HG02763 (cell line): ENCODE results near the gene NXT1.
"Not testable (repeated sequence)": the region's sequence is repeated elsewhere in the genome, so short reads cannot be mapped to it uniquely, and the experiment has no call there.

Experiments used
- ATAC-seq: cut with Tn5 transposase; IDR thresholded peaks from one replicate; pipeline ENCODE4 v1.9.1; 2021; ENCODE audit warnings: mild to moderate bottlenecking, moderate library complexity; ENCODE audit not compliant: unreplicated experiment

Gene NXT1

GRCh38 chr20:23327617-23328333, 22.8 kb upstream of the NXT1 start:
- ATAC-seq: no peak

GRCh38 chr20:23331450-23332350, 18.9 kb upstream of the NXT1 start:
- ATAC-seq: no peak

GRCh38 chr20:23332467-23332866, 18.1 kb upstream of the NXT1 start:
- ATAC-seq: no peak

GRCh38 chr20:23334111-23334510, 16.5 kb upstream of the NXT1 start:
- ATAC-seq: no peak

GRCh38 chr20:23335521-23335920, 15.1 kb upstream of the NXT1 start:
- ATAC-seq: no peak

- no peak for ATAC-seq
These were observed 14.1 kb upstream of the NXT1 start for GRCh38 chr20:23336476-23336875.

- ATAC-seq: no peak
These were observed 13.3 kb upstream of the NXT1 start for GRCh38 chr20:23337312-23337711.

- ATAC-seq: no peak
These were observed 10.6 kb upstream of the NXT1 start for GRCh38 chr20:23339986-23340385.

- no peak for ATAC-seq
These were observed 10.1 kb upstream of the NXT1 start for GRCh38 chr20:23340524-23340923.

GRCh38 chr20:23341073-23341472, 9.5 kb upstream of the NXT1 start:
- peak; percentile 63 for ATAC-seq

GRCh38 chr20:23343590-23343989, 7.0 kb upstream of the NXT1 start:
- ATAC-seq: no peak

GRCh38 chr20:23344336-23344735, 6.3 kb upstream of the NXT1 start:
- no peak for ATAC-seq

- no peak for ATAC-seq
These were observed 4.6 kb upstream of the NXT1 start for GRCh38 chr20:23346002-23346401.

- no peak for ATAC-seq
These were observed 2.8 kb upstream of the NXT1 start for GRCh38 chr20:23347791-23348190.

GRCh38 chr20:23348510-23348909, 2.1 kb upstream of the NXT1 start:
- ATAC-seq: not testable (repeated sequence)

GRCh38 chr20:23349338-23350195, 1.0 kb upstream of the NXT1 start:
- ATAC-seq: peak; percentile 35

- peak; percentile 26 for ATAC-seq
These were observed 580 bp downstream of the NXT1 start for GRCh38 chr20:23350904-23351838.

GRCh38 chr20:23356203-23356602, 5.6 kb downstream of the NXT1 start:
- ATAC-seq: no peak

GRCh38 chr20:23357767-23358562, 7.4 kb downstream of the NXT1 start:
- peak; percentile 68 for ATAC-seq
